Activated CD4-positive, alpha-beta T cell treated with anti-CD3 and anti-CD28 coated beads, Interleukin-2, amount 10 ng/mL, durations not matched to agents 7 days and 5 days (primary cell): Measurements from ENCODE around the gene IL17REL. TPM values are rescaled to one million over a fixed set of nuclear protein-coding genes. Genes with fewer than 3 reads are reported as not detected.

Source experiments
- CTCF ChIA-PET: fragments of 350-600 bp; sonication (Branson Sonifier 250); formaldehyde crosslinking; loops from one replicate; lab custom pipeline; 2021; ENCODE audit warnings: antibody characterized with exemption; lab: Charles Lee
- POLR2A ChIA-PET: fragments of 350-600 bp; sonication (Branson Sonifier 250); formaldehyde crosslinking; loops from one replicate; lab custom pipeline; 2021; ENCODE audit warnings: antibody characterized with exemption; lab: Charles Lee
- DNase-seq: peaks from one replicate; pipeline ENCODE4 v3.0.0-alpha.2; 2020
- H3K27ac Mint-ChIP-seq: one replicate; pipeline ENCODE4 v1.8.0; 2021; ENCODE audit warnings: mild to moderate bottlenecking, moderate library complexity, mixed read lengths
- H3K27me3 Mint-ChIP-seq: one replicate; pipeline ENCODE4 v1.8.0; 2021; ENCODE audit warnings: mixed read lengths
- H3K36me3 Mint-ChIP-seq: one replicate; pipeline ENCODE4 v1.8.0; 2021; ENCODE audit warnings: low read depth, mixed read lengths
- H3K4me1 Mint-ChIP-seq: one replicate; pipeline ENCODE4 v1.8.0; 2021; ENCODE audit warnings: mixed read lengths
- H3K4me3 Mint-ChIP-seq: one replicate; pipeline ENCODE4 v1.8.0; 2021; ENCODE audit warnings: mild to moderate bottlenecking, moderate library complexity, mixed read lengths
- H3K9me3 Mint-ChIP-seq: one replicate; pipeline ENCODE4 v1.8.0; 2021; ENCODE audit warnings: mixed read lengths
- total RNA-seq, 2 experiments: library from RNA; stranded (reverse); gene quantifications; one replicate each; pipeline ENCODE4 v1.2.3, GENCODE V29; 2021

Gene IL17REL
- total RNA-seq, 2 experiments from 2014 or later, result not detected

DNA sequence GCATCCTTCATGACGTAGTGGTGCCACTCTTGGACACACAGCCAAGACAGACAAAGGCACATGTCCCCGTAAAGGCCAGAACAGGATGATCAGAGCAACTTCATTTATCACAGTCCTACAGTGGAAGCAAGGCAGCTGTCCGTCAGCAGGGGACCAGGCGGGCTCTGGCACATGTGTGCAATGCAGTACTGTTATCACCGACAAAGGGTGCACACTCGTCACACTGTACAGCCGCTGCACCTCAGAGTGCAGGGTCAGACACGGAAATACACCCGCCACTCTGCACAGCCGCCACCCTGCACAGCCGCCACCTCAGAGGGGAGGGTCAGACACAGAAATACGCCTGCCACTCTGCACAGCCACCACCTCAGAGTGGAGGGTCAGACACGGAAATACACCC lies 13.4 kb upstream of the IL17REL start:
- POLR2A ChIA-PET, result no interaction called here
- Mint-ChIP-seq H3K4me3 (no peak overlapping the region), H3K27me3 (no peaks in the 10 kb centered on the region), H3K36me3 (no peaks in the 10 kb centered on the region), H3K9me3 (no peaks in the 10 kb centered on the region), H3K4me1 (peaks cover 6% of the 10 kb centered on the region), H3K27ac (no peak overlapping the region)
- no peak for DNase-seq
- CTCF ChIA-PET, result no interaction called here

- no peaks in the 10 kb centered on the region for H3K27me3 Mint-ChIP-seq
- no peak for DNase-seq
Measured at GRCh38 chr22:50022171-50022819, 9.7 kb upstream of the IL17REL start.

DNA sequence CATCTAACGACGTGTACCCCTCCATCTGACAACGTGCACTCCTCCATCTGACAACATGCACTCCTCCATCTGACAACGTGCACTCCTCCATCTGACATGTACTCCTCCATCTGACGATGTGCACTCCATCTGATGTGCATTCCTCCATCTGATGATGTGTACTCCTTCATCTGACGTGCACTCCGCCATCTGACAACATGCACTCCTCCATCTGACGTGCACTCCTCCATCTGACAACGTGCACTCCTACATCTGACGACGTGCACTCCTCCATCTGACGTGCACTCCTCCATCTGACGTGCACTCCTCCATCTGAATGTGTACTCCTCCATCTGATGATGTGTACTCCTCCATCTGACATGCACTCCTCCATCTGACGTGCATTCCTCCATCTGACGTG lies 8.0 kb upstream of the IL17REL start:
- Mint-ChIP-seq H3K27me3 (no peaks in the 10 kb centered on the region), H3K9me3 (no peaks in the 10 kb centered on the region), H3K4me3 (no peak overlapping the region), H3K4me1 (peaks cover 24% of the 10 kb centered on the region), H3K36me3 (peaks cover 1% of the 10 kb centered on the region), H3K27ac (no peak overlapping the region)
- no peak for DNase-seq
- ChIA-PET CTCF (no interaction called here), POLR2A (no interaction called here)

More at GRCh38 chr22:50022171-50022819, 9.7 kb upstream of the IL17REL start:
- Mint-ChIP-seq H3K4me1 (peaks cover 16% of the 10 kb centered on the region), H3K4me3 (no peak overlapping the region), H3K27ac (no peak overlapping the region), H3K9me3 (no peaks in the 10 kb centered on the region), H3K36me3 (peaks cover 1% of the 10 kb centered on the region)
- CTCF ChIA-PET, result no interaction called here
- POLR2A ChIA-PET, result no interaction called here

DNA sequence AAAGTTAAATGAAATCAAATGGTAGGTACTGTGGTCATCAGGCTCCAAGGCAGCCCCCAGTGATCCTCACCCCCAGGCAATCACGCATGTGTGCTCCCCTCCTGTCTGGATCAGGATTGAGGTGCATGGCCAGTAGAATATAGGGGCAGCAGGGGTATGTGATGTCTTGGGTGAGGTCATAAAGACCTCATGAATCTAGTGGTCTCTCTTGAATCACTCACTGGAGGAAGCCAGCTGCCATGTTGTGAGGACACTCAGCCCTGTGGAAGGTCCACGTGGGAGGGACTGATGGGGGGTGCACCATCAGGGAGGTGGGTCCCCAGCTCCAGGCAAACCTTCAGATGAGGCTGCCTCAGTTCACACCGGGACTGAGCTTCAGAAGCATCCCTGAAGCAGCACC lies 6.8 kb upstream of the IL17REL start:
- no peaks in the 10 kb centered on the region for H3K9me3 Mint-ChIP-seq

GRCh38 chr22:50018608-50019285 lies 6.2 kb upstream of the IL17REL start:
- POLR2A ChIA-PET, result no interaction called here
- H3K9me3 Mint-ChIP-seq, result no peaks in the 10 kb centered on the region
- no peak overlapping the region for H3K27ac Mint-ChIP-seq
- no peak overlapping the region for H3K4me3 Mint-ChIP-seq
- H3K27me3 Mint-ChIP-seq, result no peaks in the 10 kb centered on the region
- CTCF ChIA-PET, result interaction anchor here (1.2 to 2.2 kb wide), 4 partner anchors 9 to 91 kb away, joined by 3 to 10 read pairs (median 4); no protein-coding TSS in a partner anchor
- H3K36me3 Mint-ChIP-seq, result peaks cover 1% of the 10 kb centered on the region
- peaks cover 24% of the 10 kb centered on the region for H3K4me1 Mint-ChIP-seq
- DNase-seq, result no peak

More for the DNA sequence above, 6.8 kb upstream of the IL17REL start:
- ChIA-PET CTCF (no interaction called here), POLR2A (no interaction called here)
- Mint-ChIP-seq H3K27ac (no peak overlapping the region), H3K36me3 (peaks cover 1% of the 10 kb centered on the region), H3K4me3 (no peak overlapping the region), H3K27me3 (no peaks in the 10 kb centered on the region), H3K4me1 (peaks cover 24% of the 10 kb centered on the region)
- DNase-seq, result no peak

DNA sequence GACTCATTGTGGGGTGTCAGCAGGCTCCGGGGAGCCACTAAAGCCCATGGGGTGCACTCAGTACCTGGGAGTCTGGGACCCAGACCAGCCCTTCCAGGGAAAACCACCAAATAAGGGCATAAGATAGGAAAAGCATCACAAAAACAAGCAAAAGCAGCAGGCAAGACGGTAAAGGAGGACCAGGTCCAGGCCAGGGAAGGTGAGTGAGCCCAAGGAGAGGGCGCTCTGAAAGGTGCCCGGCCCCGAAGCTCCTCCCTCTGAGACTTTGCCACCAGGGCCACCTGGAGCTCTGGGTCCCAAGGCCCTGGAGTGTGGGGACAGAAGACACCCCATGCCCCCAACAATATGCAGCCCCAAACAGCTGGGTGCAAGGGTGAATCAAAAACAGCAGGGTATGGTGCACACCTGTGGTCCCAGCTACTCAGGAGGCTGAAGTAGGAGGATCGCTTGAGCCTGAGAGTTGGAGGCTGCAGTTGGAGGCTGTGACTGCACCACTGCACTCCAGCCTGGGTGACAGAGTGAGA lies 5.2 kb upstream of the IL17REL start:
- DNase-seq, result no peak
- ChIA-PET POLR2A (no interaction called here), CTCF (interaction anchor here (0.7 to 2.2 kb wide), 5 partner anchors 10 to 90 kb away, joined by 3 to 10 read pairs (median 4); no protein-coding TSS in a partner anchor)
- Mint-ChIP-seq H3K9me3 (no peaks in the 10 kb centered on the region), H3K27ac (no peak overlapping the region), H3K4me3 (no peak overlapping the region), H3K4me1 (peaks cover 24% of the 10 kb centered on the region), H3K36me3 (peaks cover 1% of the 10 kb centered on the region), H3K27me3 (no peaks in the 10 kb centered on the region)

DNA sequence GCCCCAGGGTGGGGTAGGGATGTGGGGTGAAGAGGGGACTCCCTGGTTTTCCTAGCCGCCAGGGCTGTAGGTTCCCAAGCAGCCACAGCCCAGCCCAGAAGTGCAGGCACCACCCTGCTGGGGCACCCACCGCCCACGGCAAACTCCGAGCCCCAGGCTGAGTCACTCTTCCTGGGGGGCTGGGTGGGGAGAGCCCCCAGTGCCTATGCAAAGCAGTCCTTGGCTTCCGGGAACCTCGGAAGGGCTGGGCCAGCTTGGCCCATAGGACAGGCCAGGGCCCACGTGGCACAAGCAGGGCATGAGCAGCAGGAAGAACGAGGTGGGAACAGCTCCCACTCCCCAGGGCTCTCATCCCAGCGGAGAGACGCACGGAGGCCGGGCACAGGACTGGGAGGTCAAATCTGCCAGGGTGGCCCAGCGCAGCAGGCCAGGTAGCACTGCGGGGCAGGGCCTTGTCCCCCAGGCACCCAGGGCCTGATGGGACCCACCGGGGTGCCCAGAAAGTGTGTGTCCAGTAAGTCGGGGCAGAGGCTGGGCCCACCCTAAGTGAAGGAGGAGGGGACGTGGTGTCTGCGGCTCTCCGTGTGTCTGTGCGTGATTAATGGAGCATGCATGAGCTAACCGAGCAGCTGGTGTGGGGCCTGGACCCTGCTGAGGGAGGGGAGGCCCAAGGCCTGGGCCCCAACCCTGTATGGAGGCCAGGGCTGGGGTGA lies 4.6 kb upstream of the IL17REL start:
- DNase-seq, result no peak
- Mint-ChIP-seq H3K9me3 (no peaks in the 10 kb centered on the region), H3K4me1 (peaks cover 24% of the 10 kb centered on the region), H3K27ac (no peak overlapping the region), H3K27me3 (no peaks in the 10 kb centered on the region), H3K36me3 (peaks cover 1% of the 10 kb centered on the region), H3K4me3 (no peak overlapping the region)
- ChIA-PET POLR2A (no interaction called here), CTCF (interaction anchor here (0.7 to 2.2 kb wide), 5 partner anchors 10 to 89 kb away, joined by 3 to 4 read pairs (median 3); no protein-coding TSS in a partner anchor)

GRCh38 chr22:50016308-50016987 lies 3.9 kb upstream of the IL17REL start:
- no peak for DNase-seq
- H3K4me1 Mint-ChIP-seq, result peaks cover 26% of the 10 kb centered on the region
- ChIA-PET POLR2A (no interaction called here), CTCF (interaction anchor here (1.0 to 2.2 kb wide), 2 partner anchors 9 to 86 kb away, joined by 3 to 4 read pairs; no protein-coding TSS in a partner anchor)
- peaks cover 6% of the 10 kb centered on the region for H3K27me3 Mint-ChIP-seq
- no peak overlapping the region for H3K27ac Mint-ChIP-seq
- peaks cover 1% of the 10 kb centered on the region for H3K36me3 Mint-ChIP-seq
- H3K9me3 Mint-ChIP-seq, result no peaks in the 10 kb centered on the region
- H3K4me3 Mint-ChIP-seq, result no peak overlapping the region

DNA sequence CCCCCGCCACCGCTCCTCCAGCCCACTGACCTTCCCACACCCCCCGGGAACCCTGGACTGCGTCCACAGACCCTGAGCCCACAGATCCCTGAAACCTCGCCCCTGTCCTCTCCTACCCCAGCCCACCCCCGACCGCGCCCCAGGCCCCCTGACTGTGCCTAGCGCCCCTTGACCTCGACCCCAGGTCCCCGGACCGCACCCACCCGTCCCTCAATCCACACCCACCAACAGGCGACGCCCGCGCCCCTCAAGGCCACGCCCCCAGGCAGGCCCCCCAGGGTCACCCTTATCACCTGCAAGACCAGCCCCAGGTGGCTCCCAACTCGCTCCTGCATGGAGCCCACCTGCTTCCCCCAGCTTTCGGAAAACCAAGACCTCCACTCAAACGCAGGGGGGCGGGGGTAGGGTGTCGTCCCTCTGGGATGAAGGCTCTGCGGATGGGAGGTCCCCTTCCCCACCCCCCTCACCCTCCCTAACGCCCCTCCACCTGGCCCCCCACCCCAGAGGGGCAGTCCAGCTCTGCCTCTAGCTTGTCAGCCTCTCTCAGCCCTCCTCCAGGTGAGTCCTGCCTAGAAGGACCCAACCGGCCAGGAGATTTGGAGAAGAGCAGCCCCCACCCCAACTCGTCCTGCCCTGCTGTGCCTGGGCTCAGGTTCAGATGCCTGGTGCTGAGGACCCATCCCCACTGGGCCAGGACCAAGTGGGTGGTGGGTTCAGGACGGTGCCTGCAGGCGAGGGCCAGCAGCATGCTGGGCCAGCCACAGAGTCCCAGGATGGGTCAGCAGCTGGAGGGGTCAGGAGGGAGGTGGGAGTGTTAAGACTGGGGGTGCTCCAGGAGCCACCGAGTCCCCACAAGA lies 3.1 kb upstream of the IL17REL start:
- H3K4me1 Mint-ChIP-seq, result peaks cover 30% of the 10 kb centered on the region
- POLR2A ChIA-PET, result no interaction called here
- no peaks in the 10 kb centered on the region for H3K9me3 Mint-ChIP-seq
- H3K36me3 Mint-ChIP-seq, result peaks cover 1% of the 10 kb centered on the region
- no peak for DNase-seq
- H3K27ac Mint-ChIP-seq, result no peak overlapping the region
- H3K27me3 Mint-ChIP-seq, result peaks cover 10% of the 10 kb centered on the region
- H3K4me3 Mint-ChIP-seq, result no peak overlapping the region
- CTCF ChIA-PET, result no interaction called here

DNA sequence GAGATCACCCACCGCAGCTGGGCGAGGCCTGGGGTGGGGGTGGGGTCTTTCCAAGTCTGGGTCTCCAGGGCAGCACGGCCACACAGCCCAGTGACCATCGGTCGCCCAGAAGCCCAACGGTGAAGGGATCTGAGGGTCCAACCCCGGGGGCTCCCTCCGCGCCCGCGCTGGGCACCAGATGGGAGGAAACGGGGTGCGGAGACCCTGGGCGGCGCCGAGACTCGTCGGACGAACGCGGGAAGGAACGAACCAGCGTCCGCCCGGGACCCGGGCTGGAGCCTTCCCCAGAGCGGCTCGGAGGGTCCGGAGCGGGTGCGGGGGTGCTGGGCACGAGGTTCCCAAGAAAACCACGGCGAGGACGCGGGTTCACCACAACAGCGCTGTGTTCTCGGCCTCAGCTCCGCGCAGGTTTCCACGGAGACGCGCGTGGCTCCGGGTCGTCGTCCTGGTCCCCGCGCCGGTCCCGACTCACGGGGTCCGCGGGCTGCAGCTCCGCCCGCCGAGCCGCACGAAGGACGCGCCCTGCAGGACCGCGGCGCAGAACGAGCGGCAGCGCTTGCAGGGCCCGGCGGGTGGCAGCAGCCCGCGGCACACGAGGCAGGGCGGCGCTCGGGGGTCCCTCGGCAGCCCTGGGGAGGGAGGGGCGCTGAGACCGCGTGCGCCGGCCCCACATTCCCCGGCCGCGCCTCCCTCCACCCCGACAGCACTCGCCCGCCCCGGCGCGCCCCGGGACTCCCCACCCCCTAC lies 2.3 kb upstream of the IL17REL start:
- H3K4me1 Mint-ChIP-seq, result peaks cover 30% of the 10 kb centered on the region
- H3K27ac Mint-ChIP-seq, result no peak overlapping the region
- peaks cover 1% of the 10 kb centered on the region for H3K36me3 Mint-ChIP-seq
- no peak overlapping the region for H3K4me3 Mint-ChIP-seq
- ChIA-PET CTCF (no interaction called here), POLR2A (no interaction called here)
- peaks cover 11% of the 10 kb centered on the region for H3K27me3 Mint-ChIP-seq
- H3K9me3 Mint-ChIP-seq, result no peaks in the 10 kb centered on the region
- DNase-seq, result no peak

GRCh38 chr22:50014053-50014501 lies 1.5 kb upstream of the IL17REL start:
- CTCF ChIA-PET, result no interaction called here
- Mint-ChIP-seq H3K36me3 (peaks cover 1% of the 10 kb centered on the region), H3K27ac (peak overlapping the region; percentile 13), H3K27me3 (peaks cover 13% of the 10 kb centered on the region), H3K9me3 (no peaks in the 10 kb centered on the region), H3K4me3 (no peak overlapping the region), H3K4me1 (peaks cover 28% of the 10 kb centered on the region)
- no peak for DNase-seq
- POLR2A ChIA-PET, result no interaction called here
